RWPE2 (cell line): Measurements from ENCODE around the gene INHBE.

Experiments
- ATAC-seq: fragments of 200-7000 bp; cut with Tn5 transposase; 3 replicates; pipeline ENCODE4 v1.9.1; 2021; ENCODE audit warnings: low read depth
- DNase-seq: peaks from one replicate; pipeline ENCODE4 v3.0.0-alpha.2; 2020; ENCODE audit warnings: low spot score
- H3K27ac ChIP-seq: fragments of 450-650 bp; 2 replicates; pipeline ENCODE4 v1.5.1; 2017; ENCODE audit warnings: mild to moderate bottlenecking; ENCODE audit not compliant: poor library complexity, severe bottlenecking
- H3K27me3 ChIP-seq: fragments of 250-450 bp; sonication (Bioruptor Pico); 2 replicates; pipeline ENCODE4 v1.5.1; 2021; ENCODE audit warnings: mild to moderate bottlenecking, moderate library complexity; ENCODE audit not compliant: insufficient read depth, poor library complexity, severe bottlenecking
- H3K36me3 ChIP-seq: fragments of 250-450 bp; sonication (Bioruptor Pico); 2 replicates; pipeline ENCODE4 v1.5.1; 2020; ENCODE audit warnings: low read depth, mild to moderate bottlenecking, moderate library complexity
- H3K4me1 ChIP-seq: fragments of 250-450 bp; sonication (Bioruptor Pico); 2 replicates; pipeline ENCODE4 v1.5.1; 2021; ENCODE audit warnings: mild to moderate bottlenecking, moderate library complexity; ENCODE audit not compliant: insufficient read depth, poor library complexity, severe bottlenecking
- H3K4me3 ChIP-seq: fragments of 250-450 bp; sonication (Bioruptor Pico); 2 replicates; pipeline ENCODE4 v1.5.1; 2021; ENCODE audit warnings: mild to moderate bottlenecking, moderate library complexity; ENCODE audit not compliant: severe bottlenecking
- H3K9me3 ChIP-seq: fragments of 250-450 bp; sonication (Bioruptor Pico); 2 replicates; pipeline ENCODE4 v1.5.1; 2021; ENCODE audit warnings: mild to moderate bottlenecking, moderate library complexity; ENCODE audit not compliant: severe bottlenecking
- CTCF ChIP-seq: fragments of 450-650 bp; IDR thresholded peaks from one replicate; pipeline ENCODE4 v1.5.1; 2017; ENCODE audit warnings: mild to moderate bottlenecking, moderate library complexity; ENCODE audit not compliant: poor library complexity, severe bottlenecking

Gene INHBE

GRCh38 chr12:57470970-57471656, 16.0 kb downstream of the INHBE start:
- no peak for DNase-seq
- H3K4me1 ChIP-seq = no peaks in the 10 kb centered on the region
- no peak overlapping the region for H3K4me3 ChIP-seq
- no peaks in the 10 kb centered on the region for H3K9me3 ChIP-seq
- no peak for ATAC-seq
- H3K27me3 ChIP-seq = peaks cover 45% of the 10 kb centered on the region
- TF ChIP-seq CTCF = no peak
- H3K27ac ChIP-seq = no peak overlapping the region
- H3K36me3 ChIP-seq = no peaks in the 10 kb centered on the region

- no peak for TF ChIP-seq CTCF
- Histone ChIP-seq H3K27ac (no peak overlapping the region), H3K4me3 (no peak overlapping the region), H3K36me3 (no peaks in the 10 kb centered on the region), H3K4me1 (no peaks in the 10 kb centered on the region), H3K9me3 (no peaks in the 10 kb centered on the region), H3K27me3 (peaks cover 50% of the 10 kb centered on the region)
- ATAC-seq = no peak
- DNase-seq = no peak
Measured at GRCh38 chr12:57471661-57472060, 16.6 kb downstream of the INHBE start.

GRCh38 chr12:57472391-57472790, 17.3 kb downstream of the INHBE start:
- TF ChIP-seq CTCF = no peak
- DNase-seq (no peak), ATAC-seq (no peak)
- Histone ChIP-seq H3K27ac (no peak overlapping the region), H3K4me3 (no peak overlapping the region), H3K27me3 (peaks cover 49% of the 10 kb centered on the region), H3K36me3 (no peaks in the 10 kb centered on the region), H3K4me1 (no peaks in the 10 kb centered on the region), H3K9me3 (no peaks in the 10 kb centered on the region)

GRCh38 chr12:57473392-57473791, 18.3 kb downstream of the INHBE start:
- H3K27me3 ChIP-seq = peaks cover 47% of the 10 kb centered on the region

More at GRCh38 chr12:57473392-57473791, 18.3 kb downstream of the INHBE start:
- Histone ChIP-seq H3K4me3 (no peak overlapping the region), H3K36me3 (no peaks in the 10 kb centered on the region), H3K9me3 (no peaks in the 10 kb centered on the region), H3K4me1 (no peaks in the 10 kb centered on the region), H3K27ac (no peak overlapping the region)
- DNase-seq = no peak
- ATAC-seq = no peak
- TF ChIP-seq CTCF = no peak
